ENCODE data around the gene FHAD1. TPM values are rescaled to one million over a fixed set of nuclear protein-coding genes. Genes with fewer than 3 reads are reported as not detected.

Gene FHAD1
- total RNA-seq, 4 donors from 2014 or later, result 0.54 to 1.9 (median 0.75) TPM

GRCh38 chr1:15245593-15246360 is 1.2 kb upstream of the FHAD1 start:
- Histone ChIP-seq H3K4me1 (peaks cover 3 to 5% of the 10 kb centered on the region in 2 donors), H3K4me3 (replicated peaks in 1 of 3) (no peak overlapping the region), H3K27ac (no peak overlapping the region), H3K9me3 (no peaks in the 10 kb centered on the region), H3K36me3 (no peaks in the 10 kb centered on the region), H3K27me3 (no peaks in the 10 kb centered on the region)
- TF ChIP-seq POLR2A (IDR thresholded peaks at IDR 0.05), result no peak
- TF ChIP-seq, protein P1, sequence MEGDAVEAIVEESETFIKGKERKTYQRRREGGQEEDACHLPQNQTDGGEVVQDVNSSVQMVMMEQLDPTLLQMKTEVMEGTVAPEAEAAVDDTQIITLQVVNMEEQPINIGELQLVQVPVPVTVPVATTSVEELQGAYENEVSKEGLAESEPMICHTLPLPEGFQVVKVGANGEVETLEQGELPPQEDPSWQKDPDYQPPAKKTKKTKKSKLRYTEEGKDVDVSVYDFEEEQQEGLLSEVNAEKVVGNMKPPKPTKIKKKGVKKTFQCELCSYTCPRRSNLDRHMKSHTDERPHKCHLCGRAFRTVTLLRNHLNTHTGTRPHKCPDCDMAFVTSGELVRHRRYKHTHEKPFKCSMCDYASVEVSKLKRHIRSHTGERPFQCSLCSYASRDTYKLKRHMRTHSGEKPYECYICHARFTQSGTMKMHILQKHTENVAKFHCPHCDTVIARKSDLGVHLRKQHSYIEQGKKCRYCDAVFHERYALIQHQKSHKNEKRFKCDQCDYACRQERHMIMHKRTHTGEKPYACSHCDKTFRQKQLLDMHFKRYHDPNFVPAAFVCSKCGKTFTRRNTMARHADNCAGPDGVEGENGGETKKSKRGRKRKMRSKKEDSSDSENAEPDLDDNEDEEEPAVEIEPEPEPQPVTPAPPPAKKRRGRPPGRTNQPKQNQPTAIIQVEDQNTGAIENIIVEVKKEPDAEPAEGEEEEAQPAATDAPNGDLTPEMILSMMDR (IDR thresholded peaks at IDR 0.05), result no peak
- 60 to 70% methylated on average over 11 of the region's 11 CpGs for WGBS, 2 donors
- DNase-seq, result no peak
- intact Hi-C loops (cut with DNase I), result no loop called here

DNA sequence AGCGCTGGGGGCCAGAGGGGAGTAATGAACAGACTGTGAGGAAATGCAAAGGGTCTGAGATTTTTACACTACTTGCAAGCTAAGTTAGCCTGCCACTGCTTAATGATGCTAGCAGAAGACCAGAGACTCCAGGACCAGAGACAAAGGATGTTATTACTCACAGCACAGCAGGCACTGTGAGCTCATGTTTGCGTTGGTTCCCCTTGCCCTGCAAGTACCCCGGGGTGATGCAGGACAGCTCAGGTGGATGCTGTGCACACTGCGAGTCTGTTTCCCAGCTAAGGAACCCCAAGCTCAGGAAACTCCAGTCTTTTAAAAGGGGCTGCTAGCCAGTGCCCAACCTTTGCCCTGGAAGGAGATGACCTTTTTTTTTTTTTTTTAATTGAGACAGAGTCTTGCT is 1.2 kb downstream of the FHAD1 start:
- intact Hi-C loops (cut with DNase I), result no loop called here
- H3K9me3 ChIP-seq, result no peaks in the 10 kb centered on the region
- H3K36me3 ChIP-seq, result no peaks in the 10 kb centered on the region
- no peak overlapping the region for H3K4me3 ChIP-seq (replicated peaks in 1 of 3)
- no peaks in the 10 kb centered on the region for H3K27me3 ChIP-seq
- WGBS, 2 donors, result 89 to 91% methylated on average over 4 of the region's 4 CpGs
- H3K27ac ChIP-seq, result no peak overlapping the region
- H3K4me1 ChIP-seq, result peaks cover 3 to 5% of the 10 kb centered on the region in 2 donors
- TF ChIP-seq, protein P1 (IDR thresholded peaks at IDR 0.05), result no peak
- TF ChIP-seq POLR2A (IDR thresholded peaks at IDR 0.05), result no peak
- DNase-seq, result no peak

- intact Hi-C loops (cut with DNase I), result no loop called here
- peaks cover 3 to 5% of the 10 kb centered on the region in 2 donors for H3K4me1 ChIP-seq
- DNase-seq, result no peak
- TF ChIP-seq, protein P1 (IDR thresholded peaks at IDR 0.05), result no peak
- no peak overlapping the region for H3K4me3 ChIP-seq (replicated peaks in 1 of 3)
- no peaks in the 10 kb centered on the region for H3K27me3 ChIP-seq
- no peaks in the 10 kb centered on the region for H3K9me3 ChIP-seq
- no peak overlapping the region for H3K27ac ChIP-seq
- no peaks in the 10 kb centered on the region for H3K36me3 ChIP-seq
- WGBS, 2 donors, result 60 to 78% methylated on average over 5 of the region's 5 CpGs
Measured at GRCh38 chr1:15249081-15249480, 2.1 kb downstream of the FHAD1 start.

- WGBS, 2 donors, result 84 to 93% methylated on average over 14 of the region's 14 CpGs
- intact Hi-C loops (cut with DNase I), result no loop called here
Measured at GRCh38 chr1:15251857-15252835, 5.1 kb downstream of the FHAD1 start.

More at GRCh38 chr1:15251857-15252835, 5.1 kb downstream of the FHAD1 start:
- Histone ChIP-seq H3K4me3 (replicated peaks in 1 of 3) (no peak overlapping the region), H3K9me3 (no peaks in the 10 kb centered on the region), H3K27me3 (no peaks in the 10 kb centered on the region), H3K36me3 (no peaks in the 10 kb centered on the region), H3K27ac (no peak overlapping the region), H3K4me1 (peaks cover 3 to 5% of the 10 kb centered on the region in 2 donors)
- no peak for TF ChIP-seq POLR2A (IDR thresholded peaks at IDR 0.05)
- TF ChIP-seq, protein P1 (IDR thresholded peaks at IDR 0.05), result no peak
- no peak for DNase-seq

Measured in thyroid gland (tissue), 4 donors.